ENCODE results near the gene CEP95. TPM values are rescaled to one million over a fixed set of nuclear protein-coding genes. Genes with fewer than 3 reads are reported as not detected.

The CEP95 gene
- polyA plus RNA-seq, 1 donor from 2014 or later = 220 TPM

DNA sequence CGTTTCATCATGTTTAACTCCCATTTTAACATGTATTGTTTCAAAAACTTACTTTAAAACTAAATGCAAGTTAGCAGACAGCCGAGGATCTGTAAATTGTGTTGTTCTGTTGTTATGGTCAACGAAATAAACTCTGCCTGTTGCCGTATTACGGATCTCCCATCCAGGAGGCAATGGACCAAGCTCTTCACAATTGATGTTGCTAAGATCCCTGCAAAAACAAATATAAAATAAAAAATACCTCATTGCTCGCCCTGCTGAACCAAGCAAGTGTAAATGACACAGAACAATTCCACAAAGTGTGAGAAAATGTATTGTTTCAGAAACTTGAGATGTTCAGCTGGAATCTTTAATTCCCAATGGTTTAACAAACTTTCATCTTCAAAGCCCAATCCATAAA is 65.0 kb downstream of the CEP95 start:
- no peaks in the 10 kb centered on the region for H3K27me3 ChIP-seq (ENCODE audit: insufficient read depth, low read depth, low read length)
- no peak overlapping the region for H3K4me3 ChIP-seq (ENCODE audit: low read length)
- no peaks in the 10 kb centered on the region for H3F3A ChIP-seq (ENCODE audit: insufficient read depth, low read length, poor library complexity, severe bottlenecking)
- H3K27ac ChIP-seq (ENCODE audit: low read length) = no peak overlapping the region
- H3K9ac ChIP-seq (ENCODE audit: low read length) = no peak overlapping the region
- H3K79me2 ChIP-seq (replicated peaks; ENCODE audit: insufficient read depth, low read length) = no peaks in the 10 kb centered on the region
- H3K36me3 ChIP-seq (ENCODE audit: insufficient read depth, low read length) = no peaks in the 10 kb centered on the region
- no peaks in the 10 kb centered on the region for H4K20me1 ChIP-seq (ENCODE audit: insufficient read depth)
- H3K4me2 ChIP-seq (ENCODE audit: low read length) = no peak overlapping the region
- no peak overlapping the region for H2AFZ ChIP-seq (ENCODE audit: low read depth, low read length)
- TF ChIP-seq CTCF (IDR thresholded peaks at IDR 0.05; ENCODE audit: poor library complexity, severe bottlenecking) (no peak), SMC3 (conservative IDR thresholded peaks at IDR 0.05; ENCODE audit: poor library complexity) (no peak), MXI1 (conservative IDR thresholded peaks at IDR 0.05; ENCODE audit: poor library complexity, severe bottlenecking) (no peak), POLR2AphosphoS5 (IDR thresholded peaks at IDR 0.05) (no peak), RAD21 (conservative IDR thresholded peaks at IDR 0.05) (no peak), TAF1 (IDR thresholded peaks at IDR 0.05; ENCODE audit: low read depth) (no peak), EP300 (conservative IDR thresholded peaks at IDR 0.05; ENCODE audit: poor library complexity, severe bottlenecking) (no peak), EZH2 (IDR thresholded peaks at IDR 0.05; ENCODE audit: borderline replicate concordance, insufficient read depth, low read length, poor library complexity, severe bottlenecking) (no peak)
- TF ChIP-seq, protein P1, sequence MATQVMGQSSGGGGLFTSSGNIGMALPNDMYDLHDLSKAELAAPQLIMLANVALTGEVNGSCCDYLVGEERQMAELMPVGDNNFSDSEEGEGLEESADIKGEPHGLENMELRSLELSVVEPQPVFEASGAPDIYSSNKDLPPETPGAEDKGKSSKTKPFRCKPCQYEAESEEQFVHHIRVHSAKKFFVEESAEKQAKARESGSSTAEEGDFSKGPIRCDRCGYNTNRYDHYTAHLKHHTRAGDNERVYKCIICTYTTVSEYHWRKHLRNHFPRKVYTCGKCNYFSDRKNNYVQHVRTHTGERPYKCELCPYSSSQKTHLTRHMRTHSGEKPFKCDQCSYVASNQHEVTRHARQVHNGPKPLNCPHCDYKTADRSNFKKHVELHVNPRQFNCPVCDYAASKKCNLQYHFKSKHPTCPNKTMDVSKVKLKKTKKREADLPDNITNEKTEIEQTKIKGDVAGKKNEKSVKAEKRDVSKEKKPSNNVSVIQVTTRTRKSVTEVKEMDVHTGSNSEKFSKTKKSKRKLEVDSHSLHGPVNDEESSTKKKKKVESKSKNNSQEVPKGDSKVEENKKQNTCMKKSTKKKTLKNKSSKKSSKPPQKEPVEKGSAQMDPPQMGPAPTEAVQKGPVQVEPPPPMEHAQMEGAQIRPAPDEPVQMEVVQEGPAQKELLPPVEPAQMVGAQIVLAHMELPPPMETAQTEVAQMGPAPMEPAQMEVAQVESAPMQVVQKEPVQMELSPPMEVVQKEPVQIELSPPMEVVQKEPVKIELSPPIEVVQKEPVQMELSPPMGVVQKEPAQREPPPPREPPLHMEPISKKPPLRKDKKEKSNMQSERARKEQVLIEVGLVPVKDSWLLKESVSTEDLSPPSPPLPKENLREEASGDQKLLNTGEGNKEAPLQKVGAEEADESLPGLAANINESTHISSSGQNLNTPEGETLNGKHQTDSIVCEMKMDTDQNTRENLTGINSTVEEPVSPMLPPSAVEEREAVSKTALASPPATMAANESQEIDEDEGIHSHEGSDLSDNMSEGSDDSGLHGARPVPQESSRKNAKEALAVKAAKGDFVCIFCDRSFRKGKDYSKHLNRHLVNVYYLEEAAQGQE (IDR thresholded peaks at IDR 0.05; ENCODE audit: borderline replicate concordance) = no peak
- no peaks in the 10 kb centered on the region for H3K9me3 ChIP-seq (ENCODE audit: low read length)
- H3K9me2 ChIP-seq (ENCODE audit: insufficient read depth, low read length) = no peaks in the 10 kb centered on the region

DNA sequence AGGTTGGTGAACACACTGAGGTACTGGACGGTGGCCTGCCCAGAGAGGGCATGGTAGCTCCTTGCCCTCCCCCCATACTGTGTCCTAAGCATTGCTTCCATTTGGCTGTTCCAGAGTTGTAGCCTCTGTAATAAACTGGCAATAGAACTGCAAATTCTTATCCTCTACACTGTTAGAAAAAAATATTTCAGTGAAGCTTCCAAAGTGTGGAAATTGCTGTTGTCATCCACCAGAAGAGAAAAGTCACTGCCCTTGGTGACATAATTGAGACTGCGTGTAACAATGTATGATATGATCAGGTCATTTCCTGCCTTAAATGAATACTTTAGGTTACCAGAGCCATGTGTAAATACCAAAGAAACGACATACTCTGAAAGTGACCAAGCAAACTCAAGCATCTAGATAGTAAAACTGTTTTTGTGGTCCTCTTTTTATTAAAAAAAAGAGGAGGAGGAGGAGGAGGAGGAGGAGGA is 65.9 kb downstream of the CEP95 start:
- Histone ChIP-seq H3F3A (ENCODE audit: insufficient read depth, low read length, poor library complexity, severe bottlenecking) (no peaks in the 10 kb centered on the region), H3K36me3 (ENCODE audit: insufficient read depth, low read length) (no peaks in the 10 kb centered on the region), H3K9me3 (ENCODE audit: low read length) (no peaks in the 10 kb centered on the region), H3K4me2 (ENCODE audit: low read length) (no peak overlapping the region), H3K9me2 (ENCODE audit: insufficient read depth, low read length) (no peaks in the 10 kb centered on the region), H3K4me3 (ENCODE audit: low read length) (no peak overlapping the region), H4K20me1 (ENCODE audit: insufficient read depth) (no peaks in the 10 kb centered on the region), H3K27ac (ENCODE audit: low read length) (no peak overlapping the region), H2AFZ (ENCODE audit: low read depth, low read length) (no peak overlapping the region), H3K27me3 (ENCODE audit: insufficient read depth, low read depth, low read length) (no peaks in the 10 kb centered on the region), H3K79me2 (replicated peaks; ENCODE audit: insufficient read depth, low read length) (no peaks in the 10 kb centered on the region), H3K9ac (ENCODE audit: low read length) (no peak overlapping the region)
- TF ChIP-seq EZH2 (IDR thresholded peaks at IDR 0.05; ENCODE audit: borderline replicate concordance, insufficient read depth, low read length, poor library complexity, severe bottlenecking) (no peak), RAD21 (conservative IDR thresholded peaks at IDR 0.05) (no peak), TAF1 (IDR thresholded peaks at IDR 0.05; ENCODE audit: low read depth) (no peak), MXI1 (conservative IDR thresholded peaks at IDR 0.05; ENCODE audit: poor library complexity, severe bottlenecking) (no peak), SMC3 (conservative IDR thresholded peaks at IDR 0.05; ENCODE audit: poor library complexity) (no peak), EP300 (conservative IDR thresholded peaks at IDR 0.05; ENCODE audit: poor library complexity, severe bottlenecking) (no peak), POLR2AphosphoS5 (IDR thresholded peaks at IDR 0.05) (no peak)
- TF ChIP-seq, protein P1 (IDR thresholded peaks at IDR 0.05; ENCODE audit: borderline replicate concordance) = no peak

Measured in neural cell (in vitro differentiated cells).